OCI-LY3 (cell line): Measurements from ENCODE around the gene NCOR2.

ENCODE experiments used
- H2AFZ ChIP-seq: fragments of 200-600, 300-600 bp; shearing (Covaris generic); 2 replicates; pipeline ENCODE4 v1.6.0; 2014; ENCODE audit warnings: antibody characterized with exemption, low read depth, low read length
- H3K27ac ChIP-seq: fragments of 200-600, 300-600 bp; sonication (generic); 2 replicates; pipeline ENCODE4 v1.5.1; 2014; ENCODE audit warnings: mild to moderate bottlenecking, low read length, moderate library complexity, mixed read lengths
- H3K27me3 ChIP-seq: fragments of 200-600, 300-600 bp; sonication (generic); 2 replicates; pipeline ENCODE4 v1.6.1; 2014; ENCODE audit warnings: low read depth, low read length, mixed read lengths
- H3K36me3 ChIP-seq: fragments of 200-600, 300-600 bp; sonication (generic); replicated peaks from 2 replicates; pipeline ENCODE3; 2014; ENCODE audit warnings: low read depth, low read length, mixed read lengths
- H3K4me1 ChIP-seq: fragments of 300-600, 200-600 bp; sonication (generic); 2 replicates; pipeline ENCODE4 v1.6.1; 2014; ENCODE audit warnings: low read length, mixed read lengths
- H3K4me2 ChIP-seq: fragments of 200-600, 300-600 bp; sonication (generic); 2 replicates; pipeline ENCODE4 v1.6.1; 2014; ENCODE audit warnings: low read length, mixed read lengths
- H3K4me3 ChIP-seq: fragments of 300-600, 200-600 bp; sonication (generic); 2 replicates; pipeline ENCODE4 v1.5.1; 2014; ENCODE audit warnings: antibody characterized with exemption, mild to moderate bottlenecking, low read length, moderate library complexity
- H3K79me2 ChIP-seq: fragments of 300-600, 200-600 bp; shearing (Covaris generic); 2 replicates; pipeline ENCODE4 v1.6.1; 2014; ENCODE audit warnings: mild to moderate bottlenecking, low read length, mixed read lengths
- H3K9ac ChIP-seq: fragments of 300-600, 200-600 bp; shearing (Covaris generic); 2 replicates; pipeline ENCODE4 v1.6.0; 2014; ENCODE audit warnings: mild to moderate bottlenecking, low read length, moderate library complexity
- H3K9me3 ChIP-seq: fragments of 200-600, 300-600 bp; shearing (Covaris generic); 2 replicates; pipeline ENCODE4 v1.6.1; 2014; ENCODE audit warnings: low read length, mixed read lengths; ENCODE audit not compliant: insufficient read depth
- H4K20me1 ChIP-seq: fragments of 200-600, 300-600 bp; sonication (generic); 2 replicates; pipeline ENCODE4 v1.6.1; 2016; ENCODE audit warnings: low read length, mixed read lengths; ENCODE audit not compliant: insufficient read depth
- EZH2phosphoT487 ChIP-seq: fragments of 200-600 bp; shearing (Covaris generic); IDR thresholded peaks from 2 replicates; pipeline ENCODE4 v1.6.1; 2018; ENCODE audit warnings: antibody characterized with exemption, mixed run types, low read depth
- TF ChIP-seq, protein P1 (sequence below): fragments of 200-600, 300-600 bp; sonication (generic); IDR thresholded peaks from 2 replicates; pipeline ENCODE4 v1.5.1; 2014; ENCODE audit warnings: antibody characterized with exemption, low read length, low read depth

NCOR2 gene

DNA sequence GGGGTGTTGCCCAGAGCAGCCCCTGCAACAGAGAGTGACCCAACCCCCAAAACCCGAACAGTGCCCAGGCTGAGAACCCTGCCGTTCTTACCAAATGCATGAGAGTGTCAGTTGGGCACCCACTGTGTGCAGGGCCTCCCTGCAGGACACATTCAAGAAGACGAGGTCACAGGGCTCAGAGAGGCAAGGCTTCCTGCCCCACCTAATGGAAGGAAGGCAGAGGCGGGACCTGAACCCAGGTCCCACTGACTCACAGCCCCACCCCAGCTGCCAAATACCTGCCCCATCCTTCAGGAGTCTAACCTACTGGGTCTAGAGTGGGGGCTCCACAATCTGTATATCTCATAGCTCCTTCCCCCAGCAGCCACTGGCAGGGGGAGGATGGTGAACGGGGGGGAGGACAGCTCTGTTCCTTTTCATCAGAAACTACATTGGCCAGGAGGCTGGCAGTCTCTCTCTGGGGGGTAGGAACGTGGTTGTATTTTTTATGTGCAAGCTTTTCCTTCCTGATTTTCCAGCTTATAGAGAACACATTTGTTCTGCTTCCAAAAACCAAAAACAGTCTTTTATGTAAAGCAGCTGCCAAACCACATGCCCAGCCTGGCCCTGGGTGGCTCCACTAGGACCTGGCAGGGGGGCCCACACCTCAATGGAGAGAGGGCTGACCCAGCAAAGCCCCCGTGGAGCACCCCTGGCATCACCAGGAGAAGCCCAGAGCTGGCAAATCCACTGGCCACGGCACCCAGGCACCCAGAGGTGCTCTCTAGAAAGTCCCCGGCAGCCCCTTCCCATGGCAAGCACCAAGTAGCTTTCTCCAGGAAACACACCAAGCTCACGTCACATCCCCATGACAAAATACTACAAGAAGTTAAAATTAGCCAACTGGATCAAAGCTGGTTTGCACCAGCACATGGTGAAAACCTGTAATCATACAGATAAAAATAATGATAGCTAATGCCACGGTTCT is 17.0 kb downstream of the NCOR2 start:
- H3K4me1 ChIP-seq: peaks cover 53% of the 10 kb centered on the region
- no peak overlapping the region for H3K27ac ChIP-seq
- H3K27me3 ChIP-seq: no peaks in the 10 kb centered on the region
- H4K20me1 ChIP-seq: peaks cover 94% of the 10 kb centered on the region
- no peak overlapping the region for H3K4me3 ChIP-seq
- no peak overlapping the region for H2AFZ ChIP-seq
- H3K79me2 ChIP-seq: peaks cover 98% of the 10 kb centered on the region
- H3K4me2 ChIP-seq: no peak overlapping the region
- no peak overlapping the region for H3K9ac ChIP-seq
- H3K9me3 ChIP-seq: no peaks in the 10 kb centered on the region
- TF ChIP-seq, protein P1, sequence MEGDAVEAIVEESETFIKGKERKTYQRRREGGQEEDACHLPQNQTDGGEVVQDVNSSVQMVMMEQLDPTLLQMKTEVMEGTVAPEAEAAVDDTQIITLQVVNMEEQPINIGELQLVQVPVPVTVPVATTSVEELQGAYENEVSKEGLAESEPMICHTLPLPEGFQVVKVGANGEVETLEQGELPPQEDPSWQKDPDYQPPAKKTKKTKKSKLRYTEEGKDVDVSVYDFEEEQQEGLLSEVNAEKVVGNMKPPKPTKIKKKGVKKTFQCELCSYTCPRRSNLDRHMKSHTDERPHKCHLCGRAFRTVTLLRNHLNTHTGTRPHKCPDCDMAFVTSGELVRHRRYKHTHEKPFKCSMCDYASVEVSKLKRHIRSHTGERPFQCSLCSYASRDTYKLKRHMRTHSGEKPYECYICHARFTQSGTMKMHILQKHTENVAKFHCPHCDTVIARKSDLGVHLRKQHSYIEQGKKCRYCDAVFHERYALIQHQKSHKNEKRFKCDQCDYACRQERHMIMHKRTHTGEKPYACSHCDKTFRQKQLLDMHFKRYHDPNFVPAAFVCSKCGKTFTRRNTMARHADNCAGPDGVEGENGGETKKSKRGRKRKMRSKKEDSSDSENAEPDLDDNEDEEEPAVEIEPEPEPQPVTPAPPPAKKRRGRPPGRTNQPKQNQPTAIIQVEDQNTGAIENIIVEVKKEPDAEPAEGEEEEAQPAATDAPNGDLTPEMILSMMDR: no peak
- no peak for TF ChIP-seq EZH2phosphoT487
- H3K36me3 ChIP-seq: peaks cover 10% of the 10 kb centered on the region

DNA sequence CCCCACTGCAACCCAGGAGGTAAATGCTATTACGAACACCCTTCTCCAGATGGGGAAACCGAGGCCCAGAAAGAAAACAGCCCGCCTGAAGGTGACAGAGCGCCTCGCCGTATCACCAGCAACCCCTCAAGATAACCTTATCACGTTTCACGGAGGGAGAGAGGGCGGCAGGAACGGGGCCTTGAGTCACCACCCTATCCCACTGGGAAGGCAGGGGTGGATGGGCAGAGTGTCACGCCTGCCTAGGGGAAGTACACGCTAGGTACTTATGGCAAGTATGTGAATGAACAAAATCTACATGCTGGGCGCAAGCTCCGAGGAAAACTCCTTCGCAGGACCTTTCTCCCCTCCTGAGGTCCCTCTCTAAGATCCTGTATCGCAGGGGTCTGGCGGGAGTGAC is 17.8 kb downstream of the NCOR2 start:
- Histone ChIP-seq H3K4me3 (no peak overlapping the region), H3K4me1 (peaks cover 60% of the 10 kb centered on the region), H3K36me3 (peaks cover 10% of the 10 kb centered on the region), H3K4me2 (no peak overlapping the region), H4K20me1 (peaks cover 94% of the 10 kb centered on the region), H3K27me3 (no peaks in the 10 kb centered on the region), H3K27ac (no peak overlapping the region), H3K79me2 (peaks cover 98% of the 10 kb centered on the region), H3K9me3 (no peaks in the 10 kb centered on the region), H2AFZ (no peak overlapping the region), H3K9ac (no peak overlapping the region)
- TF ChIP-seq EZH2phosphoT487: no peak
- TF ChIP-seq, protein P1: no peak

DNA sequence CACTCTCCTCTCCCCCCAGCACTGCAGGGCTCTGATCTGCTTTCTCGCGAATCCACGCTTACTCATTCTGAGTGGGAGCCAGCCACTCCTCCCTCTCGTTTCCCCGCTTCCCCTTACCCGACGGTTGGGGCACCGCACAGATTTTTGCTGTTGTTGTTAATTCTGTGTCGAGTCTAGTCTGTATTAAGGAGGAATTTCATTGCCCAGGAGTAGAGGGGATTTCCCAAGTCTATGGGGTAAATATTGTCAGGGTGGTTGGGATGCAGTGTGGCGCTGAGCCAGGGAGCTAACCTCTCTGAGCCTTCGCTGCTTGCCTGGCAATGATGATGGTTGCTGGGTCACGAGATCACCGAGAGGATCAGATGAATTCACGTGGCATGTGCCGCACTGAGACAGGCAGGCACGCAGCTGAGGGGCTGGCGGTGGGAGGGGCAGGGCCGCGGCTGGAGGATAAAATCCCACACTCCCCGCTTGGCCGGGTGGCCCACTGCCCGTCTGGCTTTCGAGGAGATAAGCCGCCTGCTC is 18.5 kb downstream of the NCOR2 start:
- H3K79me2 ChIP-seq: peaks cover 98% of the 10 kb centered on the region
- peaks cover 94% of the 10 kb centered on the region for H4K20me1 ChIP-seq
- H3K9ac ChIP-seq: no peak overlapping the region
- no peak overlapping the region for H3K4me2 ChIP-seq
- TF ChIP-seq, protein P1: no peak
- TF ChIP-seq EZH2phosphoT487: no peak
- H3K27me3 ChIP-seq: no peaks in the 10 kb centered on the region
- H3K36me3 ChIP-seq: peaks cover 10% of the 10 kb centered on the region
- H3K4me1 ChIP-seq: peaks cover 68% of the 10 kb centered on the region
- no peaks in the 10 kb centered on the region for H3K9me3 ChIP-seq
- no peak overlapping the region for H3K4me3 ChIP-seq
- H3K27ac ChIP-seq: no peak overlapping the region
- no peak overlapping the region for H2AFZ ChIP-seq

DNA sequence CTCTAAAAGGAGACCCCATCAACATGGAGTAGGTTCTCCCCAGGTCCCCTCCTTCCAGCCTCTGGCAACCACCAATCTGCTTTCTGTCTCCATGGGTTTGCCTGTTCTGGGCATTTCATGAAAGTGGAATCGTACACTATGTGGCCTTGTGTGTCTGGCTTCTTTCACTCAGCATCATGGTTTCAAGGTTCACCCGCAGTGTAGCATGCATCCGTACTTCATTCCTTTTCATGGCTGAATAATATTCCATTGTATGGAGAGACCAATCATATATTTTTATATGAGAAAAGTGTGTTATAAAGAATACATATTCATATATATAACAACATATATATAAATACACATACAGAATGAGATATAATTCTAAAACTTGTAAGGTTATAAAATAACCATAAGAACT is 19.8 kb downstream of the NCOR2 start:
- peaks cover 92% of the 10 kb centered on the region for H4K20me1 ChIP-seq

More for the DNA sequence above, 19.8 kb downstream of the NCOR2 start:
- Histone ChIP-seq H3K9ac (no peak overlapping the region), H3K79me2 (peaks cover 97% of the 10 kb centered on the region), H3K27ac (no peak overlapping the region), H3K9me3 (no peaks in the 10 kb centered on the region), H2AFZ (no peak overlapping the region), H3K27me3 (no peaks in the 10 kb centered on the region), H3K4me2 (no peak overlapping the region), H3K4me3 (no peak overlapping the region), H3K4me1 (peaks cover 74% of the 10 kb centered on the region), H3K36me3 (peaks cover 6% of the 10 kb centered on the region)
- TF ChIP-seq, protein P1: no peak
- no peak for TF ChIP-seq EZH2phosphoT487
